GM06990 (cell line): ENCODE results near the gene CLEC2L.

Experiments used
- DNase-seq: peaks from one replicate; pipeline ENCODE4 v3.0.0-alpha.2; 2011; ENCODE audit not compliant: insufficient read length; ENCODE audit errors: extremely low read depth
- H3K27me3 ChIP-seq: replicated peaks from 2 replicates; pipeline ENCODE4 v1.6.0; 2011; ENCODE audit warnings: low read length; ENCODE audit not compliant: control insufficient read depth, insufficient read depth
- H3K36me3 ChIP-seq: 2 replicates; pipeline ENCODE4 v1.5.1; 2011; ENCODE audit warnings: low read length; ENCODE audit not compliant: control insufficient read depth, insufficient read depth
- H3K4me3 ChIP-seq: replicated peaks from 2 replicates; pipeline ENCODE4 v1.5.1; 2011; ENCODE audit warnings: low read depth, mild to moderate bottlenecking, control low read depth, low read length
- CTCF ChIP-seq: IDR thresholded peaks from 2 replicates; pipeline ENCODE4 v1.5.1; 2011; ENCODE audit warnings: low read length, control low read depth, mild to moderate bottlenecking, inconsistent platforms; ENCODE audit not compliant: insufficient read depth, poor library complexity, severe bottlenecking

Gene CLEC2L

GRCh38 chr7:139505563-139505962 is 17.9 kb upstream of the CLEC2L start:
- DNase-seq: no peak
- peak; percentile 46 for TF ChIP-seq CTCF
- H3K27me3 ChIP-seq: no peaks in the 10 kb centered on the region
- no peak overlapping the region for H3K4me3 ChIP-seq
- H3K36me3 ChIP-seq: no peaks in the 10 kb centered on the region

GRCh38 chr7:139509535-139509934 is 13.9 kb upstream of the CLEC2L start:
- no peak for DNase-seq
- H3K36me3 ChIP-seq: no peaks in the 10 kb centered on the region
- H3K4me3 ChIP-seq: no peak overlapping the region
- H3K27me3 ChIP-seq: no peaks in the 10 kb centered on the region
- no peak for TF ChIP-seq CTCF

- DNase-seq: no peak
- H3K27me3 ChIP-seq: no peaks in the 10 kb centered on the region
- TF ChIP-seq CTCF: no peak
- H3K36me3 ChIP-seq: no peaks in the 10 kb centered on the region
- H3K4me3 ChIP-seq: no peak overlapping the region
Observed at GRCh38 chr7:139511315-139511714, 12.2 kb upstream of the CLEC2L start.

- Histone ChIP-seq H3K4me3 (no peak overlapping the region), H3K27me3 (no peaks in the 10 kb centered on the region), H3K36me3 (no peaks in the 10 kb centered on the region)
- DNase-seq: no peak
- TF ChIP-seq CTCF: no peak
Observed at GRCh38 chr7:139515266-139515665, 8.2 kb upstream of the CLEC2L start.

GRCh38 chr7:139521439-139521838 is 2.0 kb upstream of the CLEC2L start:
- H3K27me3 ChIP-seq: no peaks in the 10 kb centered on the region; the same call in 1 of the 2 replicates

More at GRCh38 chr7:139521439-139521838, 2.0 kb upstream of the CLEC2L start:
- Histone ChIP-seq H3K36me3 (no peaks in the 10 kb centered on the region), H3K4me3 (no peak overlapping the region)
- no peak for TF ChIP-seq CTCF
- no peak for DNase-seq
